ENCODE data around the gene WDR26.

- TF ChIP-seq CTCF (IDR thresholded peaks at IDR 0.05) (no peak), ZFX (IDR thresholded peaks at IDR 0.05; ENCODE audit: borderline replicate concordance) (no peak)
Measured at GRCh38 chr1:224435999-224436398, 1.4 kb upstream of the WDR26 start.

Measured in 22Rv1 (cell line).